ENCODE measurements around the gene LRATD1.

Gene LRATD1

DNA sequence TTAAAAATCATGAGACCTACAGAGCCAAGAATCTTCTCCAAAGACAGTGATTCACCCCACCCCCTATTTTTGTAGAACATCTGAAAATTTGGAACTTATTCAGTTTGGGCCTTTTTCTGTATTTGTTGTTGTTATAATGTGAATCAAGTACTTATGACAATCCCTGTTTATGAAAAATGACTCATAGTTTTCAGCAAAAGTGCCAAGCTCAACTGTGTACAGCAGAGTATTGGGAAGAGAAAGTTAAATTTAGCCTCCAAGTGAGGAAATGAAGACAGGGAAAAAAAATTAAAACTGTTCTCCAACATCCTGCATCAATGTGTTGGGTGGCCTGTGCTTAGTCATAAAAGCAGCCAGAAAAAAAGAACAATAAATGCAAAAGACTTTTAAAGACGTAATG is 46.2 kb downstream of the LRATD1 start:
- DNase-seq (ENCODE audit: extremely low spot score), result no peak
- ChIA-PET POLR2A (no interaction called here), CTCF (interaction anchor here (1.4 to 5.3 kb wide), 2 partner anchors 8 to 23 kb away, joined by 6 to 31 read pairs; no protein-coding TSS in a partner anchor)
- TF ChIP-seq, protein P1, sequence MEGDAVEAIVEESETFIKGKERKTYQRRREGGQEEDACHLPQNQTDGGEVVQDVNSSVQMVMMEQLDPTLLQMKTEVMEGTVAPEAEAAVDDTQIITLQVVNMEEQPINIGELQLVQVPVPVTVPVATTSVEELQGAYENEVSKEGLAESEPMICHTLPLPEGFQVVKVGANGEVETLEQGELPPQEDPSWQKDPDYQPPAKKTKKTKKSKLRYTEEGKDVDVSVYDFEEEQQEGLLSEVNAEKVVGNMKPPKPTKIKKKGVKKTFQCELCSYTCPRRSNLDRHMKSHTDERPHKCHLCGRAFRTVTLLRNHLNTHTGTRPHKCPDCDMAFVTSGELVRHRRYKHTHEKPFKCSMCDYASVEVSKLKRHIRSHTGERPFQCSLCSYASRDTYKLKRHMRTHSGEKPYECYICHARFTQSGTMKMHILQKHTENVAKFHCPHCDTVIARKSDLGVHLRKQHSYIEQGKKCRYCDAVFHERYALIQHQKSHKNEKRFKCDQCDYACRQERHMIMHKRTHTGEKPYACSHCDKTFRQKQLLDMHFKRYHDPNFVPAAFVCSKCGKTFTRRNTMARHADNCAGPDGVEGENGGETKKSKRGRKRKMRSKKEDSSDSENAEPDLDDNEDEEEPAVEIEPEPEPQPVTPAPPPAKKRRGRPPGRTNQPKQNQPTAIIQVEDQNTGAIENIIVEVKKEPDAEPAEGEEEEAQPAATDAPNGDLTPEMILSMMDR (IDR thresholded peaks at IDR 0.05; ENCODE audit: control extremely low read depth, extremely low read depth, low read depth, missing control alignments), result no peak

DNA sequence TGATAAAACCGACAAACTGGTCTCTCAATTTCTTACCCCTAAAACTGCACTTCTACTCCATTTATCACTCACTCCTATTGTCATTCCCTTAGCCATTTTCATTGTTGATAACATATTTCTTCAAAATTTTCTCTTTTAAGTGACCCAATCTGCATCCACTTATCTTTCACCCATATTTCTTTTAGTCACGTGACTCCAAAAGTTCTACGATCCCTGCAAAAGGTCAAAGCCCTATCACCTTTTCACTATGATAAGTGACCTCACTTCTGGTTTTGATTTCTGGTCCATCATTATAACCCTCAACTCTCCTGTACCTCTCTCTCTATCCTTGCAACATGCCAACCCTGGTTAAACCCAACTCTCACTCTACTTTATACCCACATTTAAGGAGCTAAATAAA is 49.1 kb downstream of the LRATD1 start:
- no peak for DNase-seq (ENCODE audit: extremely low spot score)
- ChIA-PET CTCF (interaction anchor here (0.7 to 0.9 kb wide), 2 partner anchors 8 to 20 kb away, joined by 3 read pairs; no protein-coding TSS in a partner anchor), POLR2A (no interaction called here)
- TF ChIP-seq, protein P1 (IDR thresholded peaks at IDR 0.05; ENCODE audit: control extremely low read depth, extremely low read depth, low read depth, missing control alignments), result no peak

All from GM10248 (cell line).